ENCODE measurements around the gene CEP72. TPM values are rescaled to one million over a fixed set of nuclear protein-coding genes. Genes with fewer than 3 reads are reported as not detected.

The CEP72 gene
- polyA plus RNA-seq, 1 of the 3 experiments (the other 2 are of a cell fraction): 4.4 TPM

DNA sequence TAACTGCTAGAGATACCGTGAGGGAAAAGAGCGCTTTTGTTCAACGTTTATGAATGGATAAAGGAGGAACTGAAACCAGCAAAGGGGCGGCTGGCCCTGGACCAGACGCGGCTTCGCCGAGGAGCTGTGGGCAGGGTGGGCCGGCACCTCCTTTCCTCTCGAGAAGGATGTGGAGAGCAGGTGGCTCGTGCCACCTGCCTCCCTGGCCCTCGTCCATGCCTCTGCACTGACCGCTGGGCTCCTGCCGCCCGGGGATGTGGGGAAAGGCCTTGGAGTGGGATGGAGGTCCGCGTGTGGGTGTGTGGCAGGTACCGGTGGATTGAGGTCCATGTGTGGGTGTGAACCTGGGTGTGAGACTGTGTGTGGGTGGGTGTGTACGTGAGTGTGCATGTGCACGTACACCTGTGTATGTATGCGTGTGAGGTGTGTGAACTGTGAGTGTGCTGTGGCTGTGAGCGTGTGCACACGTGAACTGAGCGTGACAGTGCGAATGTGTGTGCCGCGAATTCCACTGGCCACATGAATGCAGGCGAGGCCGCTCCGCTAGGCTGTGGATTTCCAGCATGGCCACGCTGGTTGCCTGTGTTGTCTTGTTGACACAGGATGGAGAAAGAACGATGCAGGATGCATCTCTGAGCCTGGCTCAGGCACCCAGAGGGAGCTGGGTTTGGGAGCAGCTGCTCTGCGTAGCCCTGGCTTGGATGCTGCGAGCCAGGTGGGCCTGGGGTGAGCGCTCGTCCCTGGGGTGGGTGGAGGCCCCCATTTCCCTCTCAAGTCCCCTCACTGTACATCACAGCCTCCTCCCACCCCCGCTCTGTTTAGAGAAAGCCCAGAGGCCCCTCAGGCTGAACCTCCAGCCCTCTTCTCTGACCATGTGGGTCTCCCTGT is 4.4 kb upstream of the CEP72 start:
- Histone ChIP-seq H3K9me3 (no peaks in the 10 kb centered on the region), H3K27me3 (ENCODE audit: insufficient read depth) (peaks cover 4% of the 10 kb centered on the region; the same call in 1 of the 2 replicates), H3K9ac (no peak overlapping the region), H4K20me1 (ENCODE audit: insufficient read depth) (no peaks in the 10 kb centered on the region), H3K27ac (ENCODE audit: low read depth in 2 of 2, low read length in 1 of 2) (no peak overlapping the region), H3F3A (replicated peaks; ENCODE audit: insufficient read depth) (no peaks in the 10 kb centered on the region), H2AFZ (ENCODE audit: low read depth) (no peak overlapping the region), H3K4me2 (no peak overlapping the region), H3K4me1 (ENCODE audit: control insufficient read depth in 1 of 2, insufficient read depth in 2 of 2, low read depth in 1 of 2, low read length in 1 of 2) (peaks cover 0 to 8% of the 10 kb centered on the region in 2 experiments; a peak in 1 of 4 replicates), H3K4me3 (ENCODE audit: low read depth in 2 of 2, low read length in 1 of 2) (no peak overlapping the region), H3K9me2 (no peaks in the 10 kb centered on the region), H3K79me2 (ENCODE audit: insufficient read depth) (peaks cover 4% of the 10 kb centered on the region; the same call in 1 of the 2 replicates), H3K36me3 (replicated peaks in 1 of 2; ENCODE audit: control insufficient read depth in 1 of 2, insufficient read depth in 2 of 2, low read length in 1 of 2) (no peaks in the 10 kb centered on the region)
- TF ChIP-seq MXI1 (IDR thresholded peaks at IDR 0.05; ENCODE audit: low read depth, low read length) (no peak), NFIC (IDR thresholded peaks at IDR 0.05; ENCODE audit: borderline replicate concordance) (no peak), SMC3 (IDR thresholded peaks at IDR 0.05; ENCODE audit: low read depth, low read length) (no peak), TCF12 (IDR thresholded peaks at IDR 0.05) (no peak), EP300 (IDR thresholded peaks at IDR 0.05; ENCODE audit: borderline replicate concordance in 1 of 2, low read depth in 1 of 2, low read length in 1 of 2) (no peak), TEAD4 (IDR thresholded peaks at IDR 0.05; ENCODE audit: borderline replicate concordance, insufficient read depth) (no peak), FOXM1 (IDR thresholded peaks at IDR 0.05; ENCODE audit: low read depth) (no peak), POLR2AphosphoS5 (IDR thresholded peaks at IDR 0.05; ENCODE audit: low read depth, low read length) (no peak), RCOR1 (IDR thresholded peaks at IDR 0.05; ENCODE audit: low read length) (no peak), SIN3A (IDR thresholded peaks at IDR 0.05; ENCODE audit: borderline replicate concordance, low read depth, low read length) (no peak), YY1 (IDR thresholded peaks at IDR 0.05; ENCODE audit: low read depth) (no peak)
- TF ChIP-seq, protein P1, sequence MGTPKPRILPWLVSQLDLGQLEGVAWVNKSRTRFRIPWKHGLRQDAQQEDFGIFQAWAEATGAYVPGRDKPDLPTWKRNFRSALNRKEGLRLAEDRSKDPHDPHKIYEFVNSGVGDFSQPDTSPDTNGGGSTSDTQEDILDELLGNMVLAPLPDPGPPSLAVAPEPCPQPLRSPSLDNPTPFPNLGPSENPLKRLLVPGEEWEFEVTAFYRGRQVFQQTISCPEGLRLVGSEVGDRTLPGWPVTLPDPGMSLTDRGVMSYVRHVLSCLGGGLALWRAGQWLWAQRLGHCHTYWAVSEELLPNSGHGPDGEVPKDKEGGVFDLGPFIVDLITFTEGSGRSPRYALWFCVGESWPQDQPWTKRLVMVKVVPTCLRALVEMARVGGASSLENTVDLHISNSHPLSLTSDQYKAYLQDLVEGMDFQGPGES (IDR thresholded peaks at IDR 0.05; ENCODE audit: low read depth, low read length): no peak
- TF ChIP-seq, protein P2, sequence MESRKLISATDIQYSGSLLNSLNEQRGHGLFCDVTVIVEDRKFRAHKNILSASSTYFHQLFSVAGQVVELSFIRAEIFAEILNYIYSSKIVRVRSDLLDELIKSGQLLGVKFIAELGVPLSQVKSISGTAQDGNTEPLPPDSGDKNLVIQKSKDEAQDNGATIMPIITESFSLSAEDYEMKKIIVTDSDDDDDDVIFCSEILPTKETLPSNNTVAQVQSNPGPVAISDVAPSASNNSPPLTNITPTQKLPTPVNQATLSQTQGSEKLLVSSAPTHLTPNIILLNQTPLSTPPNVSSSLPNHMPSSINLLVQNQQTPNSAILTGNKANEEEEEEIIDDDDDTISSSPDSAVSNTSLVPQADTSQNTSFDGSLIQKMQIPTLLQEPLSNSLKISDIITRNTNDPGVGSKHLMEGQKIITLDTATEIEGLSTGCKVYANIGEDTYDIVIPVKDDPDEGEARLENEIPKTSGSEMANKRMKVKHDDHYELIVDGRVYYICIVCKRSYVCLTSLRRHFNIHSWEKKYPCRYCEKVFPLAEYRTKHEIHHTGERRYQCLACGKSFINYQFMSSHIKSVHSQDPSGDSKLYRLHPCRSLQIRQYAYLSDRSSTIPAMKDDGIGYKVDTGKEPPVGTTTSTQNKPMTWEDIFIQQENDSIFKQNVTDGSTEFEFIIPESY (IDR thresholded peaks at IDR 0.05; ENCODE audit: borderline replicate concordance, low read depth): no peak
- TF ChIP-seq, protein P3, sequence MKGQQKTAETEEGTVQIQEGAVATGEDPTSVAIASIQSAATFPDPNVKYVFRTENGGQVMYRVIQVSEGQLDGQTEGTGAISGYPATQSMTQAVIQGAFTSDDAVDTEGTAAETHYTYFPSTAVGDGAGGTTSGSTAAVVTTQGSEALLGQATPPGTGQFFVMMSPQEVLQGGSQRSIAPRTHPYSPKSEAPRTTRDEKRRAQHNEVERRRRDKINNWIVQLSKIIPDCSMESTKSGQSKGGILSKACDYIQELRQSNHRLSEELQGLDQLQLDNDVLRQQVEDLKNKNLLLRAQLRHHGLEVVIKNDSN (IDR thresholded peaks at IDR 0.05; ENCODE audit: borderline replicate concordance, low read depth): no peak
- TF ChIP-seq, protein P4, sequence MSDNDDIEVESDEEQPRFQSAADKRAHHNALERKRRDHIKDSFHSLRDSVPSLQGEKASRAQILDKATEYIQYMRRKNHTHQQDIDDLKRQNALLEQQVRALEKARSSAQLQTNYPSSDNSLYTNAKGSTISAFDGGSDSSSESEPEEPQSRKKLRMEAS (IDR thresholded peaks at IDR 0.05; ENCODE audit: low read depth): no peak
- TF ChIP-seq, protein P5, sequence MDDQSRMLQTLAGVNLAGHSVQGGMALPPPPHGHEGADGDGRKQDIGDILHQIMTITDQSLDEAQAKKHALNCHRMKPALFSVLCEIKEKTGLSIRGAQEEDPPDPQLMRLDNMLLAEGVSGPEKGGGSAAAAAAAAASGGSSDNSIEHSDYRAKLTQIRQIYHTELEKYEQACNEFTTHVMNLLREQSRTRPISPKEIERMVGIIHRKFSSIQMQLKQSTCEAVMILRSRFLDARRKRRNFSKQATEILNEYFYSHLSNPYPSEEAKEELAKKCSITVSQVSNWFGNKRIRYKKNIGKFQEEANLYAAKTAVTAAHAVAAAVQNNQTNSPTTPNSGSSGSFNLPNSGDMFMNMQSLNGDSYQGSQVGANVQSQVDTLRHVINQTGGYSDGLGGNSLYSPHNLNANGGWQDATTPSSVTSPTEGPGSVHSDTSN (IDR thresholded peaks at IDR 0.05): no peak
- TF ChIP-seq, protein P6, sequence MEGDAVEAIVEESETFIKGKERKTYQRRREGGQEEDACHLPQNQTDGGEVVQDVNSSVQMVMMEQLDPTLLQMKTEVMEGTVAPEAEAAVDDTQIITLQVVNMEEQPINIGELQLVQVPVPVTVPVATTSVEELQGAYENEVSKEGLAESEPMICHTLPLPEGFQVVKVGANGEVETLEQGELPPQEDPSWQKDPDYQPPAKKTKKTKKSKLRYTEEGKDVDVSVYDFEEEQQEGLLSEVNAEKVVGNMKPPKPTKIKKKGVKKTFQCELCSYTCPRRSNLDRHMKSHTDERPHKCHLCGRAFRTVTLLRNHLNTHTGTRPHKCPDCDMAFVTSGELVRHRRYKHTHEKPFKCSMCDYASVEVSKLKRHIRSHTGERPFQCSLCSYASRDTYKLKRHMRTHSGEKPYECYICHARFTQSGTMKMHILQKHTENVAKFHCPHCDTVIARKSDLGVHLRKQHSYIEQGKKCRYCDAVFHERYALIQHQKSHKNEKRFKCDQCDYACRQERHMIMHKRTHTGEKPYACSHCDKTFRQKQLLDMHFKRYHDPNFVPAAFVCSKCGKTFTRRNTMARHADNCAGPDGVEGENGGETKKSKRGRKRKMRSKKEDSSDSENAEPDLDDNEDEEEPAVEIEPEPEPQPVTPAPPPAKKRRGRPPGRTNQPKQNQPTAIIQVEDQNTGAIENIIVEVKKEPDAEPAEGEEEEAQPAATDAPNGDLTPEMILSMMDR (IDR thresholded peaks at IDR 0.05): no peak
- TF ChIP-seq, protein P7, sequence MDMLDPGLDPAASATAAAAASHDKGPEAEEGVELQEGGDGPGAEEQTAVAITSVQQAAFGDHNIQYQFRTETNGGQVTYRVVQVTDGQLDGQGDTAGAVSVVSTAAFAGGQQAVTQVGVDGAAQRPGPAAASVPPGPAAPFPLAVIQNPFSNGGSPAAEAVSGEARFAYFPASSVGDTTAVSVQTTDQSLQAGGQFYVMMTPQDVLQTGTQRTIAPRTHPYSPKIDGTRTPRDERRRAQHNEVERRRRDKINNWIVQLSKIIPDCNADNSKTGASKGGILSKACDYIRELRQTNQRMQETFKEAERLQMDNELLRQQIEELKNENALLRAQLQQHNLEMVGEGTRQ (IDR thresholded peaks at IDR 0.05; ENCODE audit: borderline replicate concordance, low read depth, low read length): no peak
- CTCF ChIA-PET: no interaction called here
- no peak for DNase-seq
- POLR2A ChIA-PET: no interaction called here
- WGBS (ENCODE audit: low lambda C conversion rate): 78% methylated on average over 28 of the region's 37 CpGs

Measured in SK-N-SH (cell line).